HuH-7 (cell line): ENCODE measurements around the gene MRNIP.
"Not testable (repeated sequence)": the region's sequence is repeated elsewhere in the genome, so short reads cannot be mapped to it uniquely, and the experiment has no call there.

Experiments
- DNase-seq: peaks from one replicate; pipeline ENCODE4 v3.0.0; 2011; ENCODE audit warnings: low spot score

MRNIP gene

GRCh38 chr5:179837076-179838011 is 21.3 kb downstream of the MRNIP start:
- no peak for DNase-seq

- DNase-seq: no peak
These were observed 22.2 kb downstream of the MRNIP start for GRCh38 chr5:179836225-179837019.

- not testable (repeated sequence) for DNase-seq
These were observed 23.7 kb downstream of the MRNIP start for GRCh38 chr5:179834871-179835270.

- DNase-seq: no peak
These were observed 24.5 kb downstream of the MRNIP start for GRCh38 chr5:179834120-179834519.

- no peak for DNase-seq
These were observed 24.9 kb downstream of the MRNIP start for GRCh38 chr5:179833709-179834070.

- DNase-seq: no peak
These were observed 25.4 kb downstream of the MRNIP start for GRCh38 chr5:179833056-179833708.

GRCh38 chr5:179832039-179832745 is 26.4 kb downstream of the MRNIP start:
- DNase-seq: no peak

GRCh38 chr5:179830818-179831468 is 27.7 kb downstream of the MRNIP start:
- no peak for DNase-seq

GRCh38 chr5:179829732-179830435 is 28.7 kb downstream of the MRNIP start:
- no peak for DNase-seq

- DNase-seq: no peak
These were observed 29.7 kb downstream of the MRNIP start for GRCh38 chr5:179828756-179829421.

GRCh38 chr5:179827680-179828079 is 30.9 kb downstream of the MRNIP start:
- DNase-seq: no peak

- peak; percentile 70 for DNase-seq
These were observed 32.9 kb downstream of the MRNIP start for GRCh38 chr5:179825655-179826182.

- DNase-seq: no peak
These were observed 33.9 kb downstream of the MRNIP start for GRCh38 chr5:179824745-179825112.

- DNase-seq: no peak
These were observed 34.5 kb downstream of the MRNIP start for GRCh38 chr5:179823937-179824744.

GRCh38 chr5:179822444-179822990 is 36.1 kb downstream of the MRNIP start:
- DNase-seq: no peak

- no peak for DNase-seq
These were observed 36.6 kb downstream of the MRNIP start for GRCh38 chr5:179822059-179822432.

GRCh38 chr5:179821298-179822058 is 37.1 kb downstream of the MRNIP start:
- peak; percentile 96 for DNase-seq
